ENCODE results near the gene ARHGAP18. TPM values are rescaled to one million over a fixed set of nuclear protein-coding genes. Genes with fewer than 3 reads are reported as not detected.

Gene ARHGAP18, protein sequence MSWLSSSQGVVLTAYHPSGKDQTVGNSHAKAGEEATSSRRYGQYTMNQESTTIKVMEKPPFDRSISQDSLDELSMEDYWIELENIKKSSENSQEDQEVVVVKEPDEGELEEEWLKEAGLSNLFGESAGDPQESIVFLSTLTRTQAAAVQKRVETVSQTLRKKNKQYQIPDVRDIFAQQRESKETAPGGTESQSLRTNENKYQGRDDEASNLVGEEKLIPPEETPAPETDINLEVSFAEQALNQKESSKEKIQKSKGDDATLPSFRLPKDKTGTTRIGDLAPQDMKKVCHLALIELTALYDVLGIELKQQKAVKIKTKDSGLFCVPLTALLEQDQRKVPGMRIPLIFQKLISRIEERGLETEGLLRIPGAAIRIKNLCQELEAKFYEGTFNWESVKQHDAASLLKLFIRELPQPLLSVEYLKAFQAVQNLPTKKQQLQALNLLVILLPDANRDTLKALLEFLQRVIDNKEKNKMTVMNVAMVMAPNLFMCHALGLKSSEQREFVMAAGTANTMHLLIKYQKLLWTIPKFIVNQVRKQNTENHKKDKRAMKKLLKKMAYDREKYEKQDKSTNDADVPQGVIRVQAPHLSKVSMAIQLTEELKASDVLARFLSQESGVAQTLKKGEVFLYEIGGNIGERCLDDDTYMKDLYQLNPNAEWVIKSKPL
- total RNA-seq: 1 to 10 TPM; 2.8 to 9.0 (median 7.1) TPM

DNA sequence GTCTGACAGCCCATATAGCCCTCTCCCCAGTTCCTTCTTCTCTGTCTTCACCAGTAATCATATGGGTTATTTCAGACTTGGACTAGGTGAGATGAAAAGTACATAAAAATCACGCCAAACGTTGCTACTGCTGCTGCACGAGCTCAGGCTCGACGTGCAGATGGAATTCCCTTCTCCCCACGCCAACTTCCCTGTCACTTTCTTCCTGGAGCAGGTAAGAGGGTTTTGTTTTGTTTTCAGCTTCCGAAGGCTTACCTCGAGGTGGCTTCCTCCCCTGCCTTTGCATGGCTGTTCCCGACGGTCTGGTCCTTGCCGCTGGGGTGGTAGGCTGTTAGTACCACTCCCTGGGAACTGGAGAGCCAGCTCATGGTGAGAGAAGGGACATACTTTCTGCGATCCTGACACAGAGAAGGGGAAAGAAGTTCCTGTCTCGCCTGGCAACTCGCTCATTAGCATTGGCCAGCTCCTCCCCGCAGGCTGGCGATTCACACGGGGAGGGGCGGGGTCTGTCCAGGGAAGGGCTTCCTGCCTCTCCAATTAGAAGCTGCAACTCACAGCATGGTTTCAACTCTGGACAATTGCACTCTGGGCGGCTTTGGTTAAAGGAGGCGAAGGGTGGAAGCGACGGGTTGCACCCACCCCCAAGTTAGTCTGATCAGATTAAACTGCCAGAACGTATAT, at the start of gene ARHGAP18:
ARHGAP18 (minus strand) TSS at position 409 of the 681 bp plus-strand sequence; CDS start at position 368, 41 bp downstream.
- Histone ChIP-seq H3K9me3 (no peaks in the 10 kb centered on the region), H3K27ac (peak within 1 kb of the TSS; percentile 84 to 91 (median 88)), H3K27me3 (no peaks in the 10 kb centered on the region), H3K4me1 (peaks cover 7 to 33% (median 11%) of the 10 kb centered on the region in 3 donors), H3K36me3 (no peaks in the 10 kb centered on the region), H3K4me3 (peak within 1 kb of the TSS; percentile 42 to 78 (median 60))
- intact Hi-C loops (cut with DNase I): no loop called here
- TF ChIP-seq POLR2A (IDR thresholded peaks at IDR 0.05) (peak in 3 of 4 donors; percentile 15 to 85 (median 71)), CTCF (IDR thresholded peaks at IDR 0.05) (no peak)
- DNase-seq: peak; percentile 45
- WGBS, 2 donors: 0 to 1% methylated on average over 14 to 18 of the region's 23 CpGs

GRCh38 chr6:129755787-129756186, 45.8 kb upstream of the ARHGAP18 start:
- H3K9me3 ChIP-seq: no peaks in the 10 kb centered on the region
- peaks cover 0 to 12% (median 0%) of the 10 kb centered on the region in 3 donors for H3K4me1 ChIP-seq
- DNase-seq: no peak
- TF ChIP-seq CTCF (IDR thresholded peaks at IDR 0.05) (no peak), POLR2A (IDR thresholded peaks at IDR 0.05) (no peak)
- no peak overlapping the region for H3K4me3 ChIP-seq
- WGBS, 2 donors: 68 to 77% methylated on average over 1 of the region's 1 CpG
- no peak overlapping the region for H3K27ac ChIP-seq
- no peaks in the 10 kb centered on the region for H3K36me3 ChIP-seq
- H3K27me3 ChIP-seq: peaks cover 0 to 36% (median 0%) of the 10 kb centered on the region in 4 donors
- intact Hi-C loops (cut with DNase I): no loop called here

- TF ChIP-seq POLR2A (IDR thresholded peaks at IDR 0.05): no peak
- TF ChIP-seq CTCF (IDR thresholded peaks at IDR 0.05): no peak
- Histone ChIP-seq H3K27ac (no peak overlapping the region), H3K9me3 (no peaks in the 10 kb centered on the region), H3K36me3 (no peaks in the 10 kb centered on the region), H3K4me1 (peaks cover 0 to 18% (median 0%) of the 10 kb centered on the region in 3 donors), H3K4me3 (no peak overlapping the region), H3K27me3 (peaks cover 0 to 25% (median 0%) of the 10 kb centered on the region in 4 donors)
- intact Hi-C loops (cut with DNase I): no loop called here
- 39 to 69% methylated on average over 2 of the region's 2 CpGs for WGBS, 2 donors
- no peak for DNase-seq
These were observed 44.8 kb upstream of the ARHGAP18 start for GRCh38 chr6:129754750-129755149.

DNA sequence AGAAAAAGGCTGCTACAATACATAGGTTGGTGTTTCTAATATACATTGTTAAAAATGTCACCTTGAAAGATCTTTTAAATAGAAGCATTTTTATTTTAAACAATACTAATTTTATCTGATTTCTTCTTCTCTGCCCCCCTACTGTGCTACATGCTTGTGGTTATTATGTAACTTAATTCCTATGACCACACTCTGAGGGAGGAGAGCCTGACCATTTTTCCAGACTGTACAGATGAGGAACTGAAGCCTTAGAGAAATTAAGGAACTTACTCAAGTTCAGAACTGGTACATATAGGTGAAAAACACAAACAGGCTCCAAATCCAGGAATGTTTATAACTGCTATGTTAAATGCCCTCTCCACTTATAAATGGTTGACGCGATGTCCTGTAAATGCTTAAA, 43.4 kb upstream of the ARHGAP18 start:
- intact Hi-C loops (cut with DNase I): no loop called here
- TF ChIP-seq CTCF (IDR thresholded peaks at IDR 0.05) (no peak), POLR2A (IDR thresholded peaks at IDR 0.05) (no peak)
- no peak overlapping the region for H3K4me3 ChIP-seq

More for the DNA sequence above, 43.4 kb upstream of the ARHGAP18 start:
- no peak for DNase-seq
- H3K9me3 ChIP-seq: no peaks in the 10 kb centered on the region
- peaks cover 0 to 23% (median 0%) of the 10 kb centered on the region in 4 donors for H3K27me3 ChIP-seq
- H3K27ac ChIP-seq: no peak overlapping the region
- H3K36me3 ChIP-seq: no peaks in the 10 kb centered on the region
- H3K4me1 ChIP-seq: peaks cover 0 to 26% (median 11%) of the 10 kb centered on the region in 3 donors
- WGBS, 2 donors: 100% methylated on average over 2 of the region's 2 CpGs
